GM18520 (cell line): ENCODE results near the gene PSMA3.

Experiments used
- ATAC-seq: cut with Tn5 transposase; IDR thresholded peaks from one replicate; pipeline ENCODE4 v1.9.1; 2021; ENCODE audit not compliant: unreplicated experiment

Gene PSMA3

GRCh38 chr14:58298477-58299400, 54.1 kb downstream of the PSMA3 start, which contains the start of gene ARID4A:
ARID4A (plus strand) TSS chr14:58298555; CDS start chr14:58299855, 1,300 bp downstream.
- no peak for ATAC-seq

GRCh38 chr14:58299401-58300330, 55.0 kb downstream of the PSMA3 start:
- no peak for ATAC-seq

GRCh38 chr14:58301416-58301815, 56.8 kb downstream of the PSMA3 start:
- no peak for ATAC-seq

- no peak for ATAC-seq
Observed at GRCh38 chr14:58305730-58306129, 61.1 kb downstream of the PSMA3 start.

GRCh38 chr14:58307597-58308316, 63.1 kb downstream of the PSMA3 start:
- ATAC-seq = no peak

- ATAC-seq = no peak
Observed at GRCh38 chr14:58309086-58309485, 64.4 kb downstream of the PSMA3 start.

- no peak for ATAC-seq
Observed at GRCh38 chr14:58313699-58314098, 69.1 kb downstream of the PSMA3 start.

- no peak for ATAC-seq
Observed at GRCh38 chr14:58315606-58316005, 71.0 kb downstream of the PSMA3 start.
